Right atrium auricular region (tissue), 2 donors: ENCODE results near the gene APOB. TPM values are rescaled to one million over a fixed set of nuclear protein-coding genes. Genes with fewer than 3 reads are reported as not detected.
A peak's percentile ranks its signal among the peaks of the same experiment; 100 is the strongest.

Experiments
- DNase-seq: peaks from one replicate; pipeline ENCODE4 v3.0.0-alpha.2; 2019; ENCODE audit warnings: low spot score
- H3K27ac ChIP-seq, 2 donors: fragments of 200-600 bp; sonication (generic); 1 replicate in 1 of 2; 2 replicates in 1 of 2; pipeline ENCODE4 v1.5.1; 2016 to 2019
- H3K27me3 ChIP-seq, 2 donors: fragments of 200-600 bp; sonication (generic); one replicate each; pipeline versions ENCODE4 v1.5.1 to v1.6.0; 2017 to 2019
- H3K36me3 ChIP-seq: fragments of 200-600 bp; sonication (generic); one replicate; pipeline ENCODE4 v1.5.1; 2016
- H3K4me1 ChIP-seq, 2 donors: fragments of 200-600 bp; sonication (generic); one replicate each; pipeline versions ENCODE4 v1.5.1 to v1.6.0; 2017 to 2019
- H3K4me3 ChIP-seq, 2 donors: fragments of 200-600 bp; sonication (generic); 1 replicate in 1 of 2; 2 replicates in 1 of 2; pipeline ENCODE4 v1.5.1; 2017 to 2019; ENCODE audit warnings: mild to moderate bottlenecking in 1 of 2, moderate library complexity in 1 of 2
- H3K9me3 ChIP-seq, 2 donors: fragments of 200-600 bp; sonication (generic); one replicate each; pipeline ENCODE4 v1.5.1; 2019
- total RNA-seq, 2 donors: library from RNA; depleted of rRNA; stranded (reverse); fragments of >200 nt; gene quantifications; one replicate each; pipeline ENCODE4 v1.1.0, GENCODE V29; 2016
- TF ChIP-seq, protein P1 (sequence below), 2 donors: fragments of 200-600 bp; sonication (generic); IDR thresholded peaks; one replicate each; pipeline ENCODE4 v1.5.1; 2019; ENCODE audit warnings: antibody characterized with exemption in 2 of 2

Gene APOB
- total RNA-seq, 2 donors from 2014 or later = 20.1 to 45.3 TPM

- no peak overlapping the region for H3K27ac ChIP-seq
These were observed 73.8 kb downstream of the APOB start for GRCh38 chr2:20970068-20970467.

DNA sequence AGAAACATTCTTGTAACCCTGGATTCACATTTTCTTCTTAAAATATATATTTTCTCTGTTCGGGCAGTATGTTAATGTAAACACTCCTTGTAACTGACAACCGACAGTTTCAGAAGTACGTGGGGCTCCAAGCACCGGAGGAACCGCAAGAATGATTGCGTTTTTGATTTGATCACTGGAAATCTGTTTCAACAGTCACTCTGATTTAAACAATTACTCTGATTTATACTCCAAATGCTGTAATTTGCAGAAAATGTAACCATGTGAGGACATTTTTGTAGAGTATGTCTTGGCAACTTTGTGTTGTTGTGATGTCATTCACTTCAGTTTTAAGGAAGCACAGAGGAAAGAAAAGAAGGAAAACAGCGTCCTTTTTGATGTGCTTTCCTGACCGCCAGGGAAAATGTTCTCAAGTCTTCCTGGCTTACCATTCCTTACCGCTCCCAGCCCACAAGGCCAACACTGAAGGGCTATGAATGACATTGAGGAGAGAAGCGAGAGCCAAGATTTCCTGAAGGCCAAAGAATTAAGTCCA lies 77.7 kb downstream of the APOB start:
- H3K4me1 ChIP-seq = no peaks in the 10 kb centered on the region
- H3K36me3 ChIP-seq = no peaks in the 10 kb centered on the region
- no peak for DNase-seq
- TF ChIP-seq, protein P1, sequence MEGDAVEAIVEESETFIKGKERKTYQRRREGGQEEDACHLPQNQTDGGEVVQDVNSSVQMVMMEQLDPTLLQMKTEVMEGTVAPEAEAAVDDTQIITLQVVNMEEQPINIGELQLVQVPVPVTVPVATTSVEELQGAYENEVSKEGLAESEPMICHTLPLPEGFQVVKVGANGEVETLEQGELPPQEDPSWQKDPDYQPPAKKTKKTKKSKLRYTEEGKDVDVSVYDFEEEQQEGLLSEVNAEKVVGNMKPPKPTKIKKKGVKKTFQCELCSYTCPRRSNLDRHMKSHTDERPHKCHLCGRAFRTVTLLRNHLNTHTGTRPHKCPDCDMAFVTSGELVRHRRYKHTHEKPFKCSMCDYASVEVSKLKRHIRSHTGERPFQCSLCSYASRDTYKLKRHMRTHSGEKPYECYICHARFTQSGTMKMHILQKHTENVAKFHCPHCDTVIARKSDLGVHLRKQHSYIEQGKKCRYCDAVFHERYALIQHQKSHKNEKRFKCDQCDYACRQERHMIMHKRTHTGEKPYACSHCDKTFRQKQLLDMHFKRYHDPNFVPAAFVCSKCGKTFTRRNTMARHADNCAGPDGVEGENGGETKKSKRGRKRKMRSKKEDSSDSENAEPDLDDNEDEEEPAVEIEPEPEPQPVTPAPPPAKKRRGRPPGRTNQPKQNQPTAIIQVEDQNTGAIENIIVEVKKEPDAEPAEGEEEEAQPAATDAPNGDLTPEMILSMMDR (IDR thresholded peaks at IDR 0.05) = no peak
- no peak overlapping the region for H3K27ac ChIP-seq
- H3K4me3 ChIP-seq = no peak overlapping the region
- H3K9me3 ChIP-seq = no peaks in the 10 kb centered on the region
- H3K27me3 ChIP-seq = no peaks in the 10 kb centered on the region

More at GRCh38 chr2:20970068-20970467, 73.8 kb downstream of the APOB start:
- H3K9me3 ChIP-seq = no peaks in the 10 kb centered on the region
- DNase-seq = no peak
- H3K36me3 ChIP-seq = no peaks in the 10 kb centered on the region
- H3K4me1 ChIP-seq = no peaks in the 10 kb centered on the region
- no peaks in the 10 kb centered on the region for H3K27me3 ChIP-seq
- TF ChIP-seq, protein P1 (IDR thresholded peaks at IDR 0.05) = no peak
- no peak overlapping the region for H3K4me3 ChIP-seq

DNA sequence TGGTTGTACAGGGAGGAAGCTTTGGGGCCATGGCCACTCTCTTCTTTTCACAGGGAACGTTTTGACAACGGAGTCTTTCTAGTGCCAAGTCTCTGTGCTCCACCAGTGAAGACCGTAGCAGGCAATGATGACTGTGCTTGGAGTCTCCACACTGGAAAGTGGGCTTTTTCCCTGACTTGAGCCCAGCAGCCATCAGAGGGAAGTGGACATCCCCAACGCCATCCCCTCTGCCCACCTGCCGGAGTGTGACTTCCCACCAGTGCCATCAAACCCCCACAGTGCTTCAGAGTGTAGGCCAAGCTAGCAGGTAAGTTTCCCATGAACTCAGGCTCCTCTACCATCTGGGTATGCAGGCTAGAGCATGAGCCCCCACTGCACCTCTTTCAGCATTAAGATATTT lies 78.7 kb downstream of the APOB start:
- TF ChIP-seq, protein P1 (IDR thresholded peaks at IDR 0.05) = no peak
- DNase-seq = no peak
- H3K36me3 ChIP-seq = no peaks in the 10 kb centered on the region

DNA sequence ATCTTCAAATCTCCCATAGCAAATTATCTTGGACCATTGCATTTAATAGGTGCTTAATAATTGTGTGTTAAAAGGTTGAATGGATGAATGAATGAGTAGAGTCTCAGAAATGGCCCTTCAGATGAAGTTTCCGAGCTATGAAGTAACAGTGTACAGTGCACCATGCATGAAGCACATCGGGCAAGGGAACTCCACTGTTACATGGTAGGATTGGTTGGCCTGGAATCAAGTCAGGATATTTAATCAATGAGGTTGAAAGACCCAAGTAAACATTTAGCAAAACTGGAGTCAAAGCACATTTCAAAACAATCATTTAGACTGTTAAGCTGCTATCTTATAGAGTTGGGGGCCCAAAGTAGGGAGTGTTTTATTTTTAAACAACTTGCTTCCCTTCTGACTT lies 80.0 kb downstream of the APOB start:
- H3K4me3 ChIP-seq = no peak overlapping the region
- H3K27ac ChIP-seq = no peak overlapping the region
- H3K27me3 ChIP-seq = no peaks in the 10 kb centered on the region
- TF ChIP-seq, protein P1 (IDR thresholded peaks at IDR 0.05) = no peak
- no peaks in the 10 kb centered on the region for H3K9me3 ChIP-seq
- no peaks in the 10 kb centered on the region for H3K4me1 ChIP-seq
- no peak for DNase-seq
- no peaks in the 10 kb centered on the region for H3K36me3 ChIP-seq

More for the DNA sequence above, 78.7 kb downstream of the APOB start:
- H3K27ac ChIP-seq = no peak overlapping the region
- no peaks in the 10 kb centered on the region for H3K9me3 ChIP-seq
- H3K4me1 ChIP-seq = no peaks in the 10 kb centered on the region
- no peak overlapping the region for H3K4me3 ChIP-seq
- H3K27me3 ChIP-seq = no peaks in the 10 kb centered on the region

DNA sequence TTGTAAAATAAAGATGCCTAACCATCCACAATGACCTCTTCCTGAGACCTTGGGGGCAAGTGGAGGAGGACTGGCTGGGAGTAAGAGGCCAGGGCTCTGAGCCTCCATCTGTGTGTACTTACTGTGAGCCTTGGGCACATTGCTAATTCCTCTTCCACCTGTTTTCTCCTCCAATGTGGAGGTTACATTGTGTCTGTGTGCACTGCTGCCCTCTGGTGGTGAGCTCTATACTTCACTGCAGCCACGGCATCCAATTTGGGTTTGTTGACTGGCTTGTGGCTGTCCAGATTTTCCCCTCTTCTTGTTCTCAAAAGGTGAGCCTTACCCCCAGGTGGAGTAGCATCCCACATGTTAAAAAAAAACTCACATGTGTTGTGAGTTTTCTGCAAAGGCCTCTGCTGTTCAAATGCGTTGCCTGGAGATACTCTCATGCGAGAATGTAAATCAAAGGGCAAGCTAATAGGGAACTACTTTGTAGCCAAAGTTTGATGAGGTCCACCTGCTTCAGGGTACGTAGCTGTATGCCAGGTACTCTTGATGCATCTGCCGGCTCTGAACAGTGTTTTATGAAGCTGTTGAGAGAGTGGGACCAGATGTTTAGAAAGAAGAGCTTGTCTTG lies 80.8 kb downstream of the APOB start:
- Histone ChIP-seq H3K9me3 (no peaks in the 10 kb centered on the region), H3K4me3 (no peak overlapping the region), H3K27me3 (no peaks in the 10 kb centered on the region), H3K36me3 (no peaks in the 10 kb centered on the region), H3K4me1 (no peaks in the 10 kb centered on the region), H3K27ac (no peak overlapping the region)
- DNase-seq = peak; percentile 73
- TF ChIP-seq, protein P1 (IDR thresholded peaks at IDR 0.05) = peak; percentile 73 to 88

- TF ChIP-seq, protein P1 (IDR thresholded peaks at IDR 0.05) = no peak
- H3K27me3 ChIP-seq = no peaks in the 10 kb centered on the region
These were observed 82.0 kb downstream of the APOB start for GRCh38 chr2:20961858-20962257.

More at GRCh38 chr2:20961858-20962257, 82.0 kb downstream of the APOB start:
- no peaks in the 10 kb centered on the region for H3K9me3 ChIP-seq
- no peak for DNase-seq
- H3K27ac ChIP-seq = no peak overlapping the region
- no peaks in the 10 kb centered on the region for H3K36me3 ChIP-seq
- no peak overlapping the region for H3K4me3 ChIP-seq
- no peaks in the 10 kb centered on the region for H3K4me1 ChIP-seq
